Tibial nerve (tissue), 4 donors: ENCODE measurements around the gene RAB8B.

Source experiments
- EP300 ChIP-seq, 2 donors: sonication (generic); formaldehyde crosslinking; IDR thresholded peaks; one replicate each; pipeline ENCODE4 v1.6.1; 2017; ENCODE audit warnings: antibody characterized with exemption in 2 of 2, mild to moderate bottlenecking in 1 of 2
- POLR2A ChIP-seq, 2 donors: fragments of 450-650 bp; IDR thresholded peaks; one replicate each; pipeline ENCODE4 v1.6.1; 2017; ENCODE audit warnings: antibody characterized with exemption in 2 of 2, mild to moderate bottlenecking in 2 of 2, moderate library complexity in 2 of 2
- TF ChIP-seq, protein P1 (sequence below), 5 experiments: fragments of 200-600 bp in 3 of 5; fragments of 450-650 bp in 2 of 5; sonication (generic) in 3 of 5; IDR thresholded peaks; one replicate each; pipeline ENCODE4 v1.5.1; 2016 to 2019; ENCODE audit warnings: antibody characterized with exemption in 5 of 5, mild to moderate bottlenecking in 3 of 5, moderate library complexity in 2 of 5

DNA sequence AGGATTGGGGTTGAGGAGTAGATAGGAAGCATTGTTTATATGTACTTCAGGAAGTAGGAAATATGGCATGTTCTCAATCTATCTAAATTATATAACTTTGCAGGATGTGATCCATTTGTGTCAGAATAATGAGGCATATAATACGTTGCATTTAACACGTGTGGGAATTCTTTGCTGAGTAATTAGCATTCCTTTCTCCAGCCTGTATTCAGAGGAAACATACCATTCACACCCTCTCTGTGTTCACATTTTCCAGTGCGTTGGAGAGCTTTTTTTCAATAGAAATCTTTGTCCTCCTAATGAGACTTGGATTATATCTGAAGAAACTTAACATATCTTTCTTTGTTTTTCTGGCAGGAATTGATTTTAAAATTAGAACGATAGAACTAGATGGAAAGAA, 55.0 kb downstream of the RAB8B start:
- TF ChIP-seq, protein P1, sequence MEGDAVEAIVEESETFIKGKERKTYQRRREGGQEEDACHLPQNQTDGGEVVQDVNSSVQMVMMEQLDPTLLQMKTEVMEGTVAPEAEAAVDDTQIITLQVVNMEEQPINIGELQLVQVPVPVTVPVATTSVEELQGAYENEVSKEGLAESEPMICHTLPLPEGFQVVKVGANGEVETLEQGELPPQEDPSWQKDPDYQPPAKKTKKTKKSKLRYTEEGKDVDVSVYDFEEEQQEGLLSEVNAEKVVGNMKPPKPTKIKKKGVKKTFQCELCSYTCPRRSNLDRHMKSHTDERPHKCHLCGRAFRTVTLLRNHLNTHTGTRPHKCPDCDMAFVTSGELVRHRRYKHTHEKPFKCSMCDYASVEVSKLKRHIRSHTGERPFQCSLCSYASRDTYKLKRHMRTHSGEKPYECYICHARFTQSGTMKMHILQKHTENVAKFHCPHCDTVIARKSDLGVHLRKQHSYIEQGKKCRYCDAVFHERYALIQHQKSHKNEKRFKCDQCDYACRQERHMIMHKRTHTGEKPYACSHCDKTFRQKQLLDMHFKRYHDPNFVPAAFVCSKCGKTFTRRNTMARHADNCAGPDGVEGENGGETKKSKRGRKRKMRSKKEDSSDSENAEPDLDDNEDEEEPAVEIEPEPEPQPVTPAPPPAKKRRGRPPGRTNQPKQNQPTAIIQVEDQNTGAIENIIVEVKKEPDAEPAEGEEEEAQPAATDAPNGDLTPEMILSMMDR (IDR thresholded peaks at IDR 0.05): no peak
- no peak for TF ChIP-seq POLR2A (IDR thresholded peaks at IDR 0.05)
- peak; percentile 11 to 19 for TF ChIP-seq EP300 (IDR thresholded peaks at IDR 0.05)
